Nephron progenitor cell (in vitro differentiated cells): ENCODE data around the gene MARCKSL1.
A peak's percentile ranks its signal among the peaks of the same experiment; 100 is the strongest.

Experiments
- DNase-seq: peaks from one replicate; pipeline ENCODE4 v3.0.0; 2021
- H3K27ac Mint-ChIP-seq: 2 replicates; pipeline ENCODE4 v1.8.0; 2021; ENCODE audit warnings: mild to moderate bottlenecking, moderate library complexity, mixed read lengths
- H3K27me3 Mint-ChIP-seq: 2 replicates; pipeline ENCODE4 v1.8.0; 2021; ENCODE audit warnings: mild to moderate bottlenecking, low read depth, mixed read lengths; ENCODE audit not compliant: poor library complexity
- H3K36me3 Mint-ChIP-seq: 2 replicates; pipeline ENCODE4 v1.8.0; 2021; ENCODE audit warnings: low read depth, mixed read lengths
- H3K4me1 Mint-ChIP-seq: 2 replicates; pipeline ENCODE4 v1.8.0; 2021; ENCODE audit warnings: mixed read lengths
- H3K4me3 Mint-ChIP-seq: 2 replicates; pipeline ENCODE4 v1.8.0; 2021; ENCODE audit warnings: mild to moderate bottlenecking, moderate library complexity, mixed read lengths
- H3K9me3 Mint-ChIP-seq: 2 replicates; pipeline ENCODE4 v1.8.0; 2021; ENCODE audit warnings: mild to moderate bottlenecking, moderate library complexity, mixed read lengths
- CTCF ChIP-seq: fragments of 200-600 bp; sonication (generic); IDR thresholded peaks from 2 replicates; pipeline ENCODE4 v1.5.0; 2021; ENCODE audit warnings: antibody characterized with exemption

The MARCKSL1 gene

DNA sequence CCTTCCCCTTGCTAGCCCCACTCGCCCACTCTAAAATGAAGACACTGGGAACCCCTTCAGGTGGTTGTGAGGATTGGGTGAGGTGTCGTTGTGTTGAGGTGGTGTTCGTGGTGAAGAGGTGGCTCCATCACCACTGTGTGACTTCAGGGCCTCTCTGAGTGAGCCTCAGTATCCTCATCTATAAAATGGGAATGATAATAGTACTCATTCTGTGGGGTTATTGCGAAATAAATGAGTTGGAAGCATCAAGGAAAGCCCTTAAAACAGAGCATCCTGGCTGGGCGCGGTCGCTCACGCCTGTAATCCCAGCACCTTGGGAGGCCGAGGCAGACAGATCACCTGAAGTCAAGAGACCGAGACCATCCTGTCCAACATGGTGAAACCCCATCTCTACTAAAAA is 6.7 kb upstream of the MARCKSL1 start:
- no peaks in the 10 kb centered on the region for H3K9me3 Mint-ChIP-seq
- TF ChIP-seq CTCF: no peak
- peaks cover 15% of the 10 kb centered on the region for H3K27me3 Mint-ChIP-seq
- H3K36me3 Mint-ChIP-seq: no peaks in the 10 kb centered on the region
- no peak for DNase-seq
- no peak overlapping the region for H3K4me3 Mint-ChIP-seq
- H3K4me1 Mint-ChIP-seq: peaks cover 41% of the 10 kb centered on the region
- H3K27ac Mint-ChIP-seq: no peak overlapping the region

GRCh38 chr1:32341971-32342370 is 5.9 kb upstream of the MARCKSL1 start:
- Mint-ChIP-seq H3K36me3 (no peaks in the 10 kb centered on the region), H3K27ac (no peak overlapping the region), H3K4me1 (peaks cover 42% of the 10 kb centered on the region), H3K27me3 (peaks cover 15% of the 10 kb centered on the region), H3K4me3 (no peak overlapping the region), H3K9me3 (no peaks in the 10 kb centered on the region)
- no peak for DNase-seq
- TF ChIP-seq CTCF: no peak

- Mint-ChIP-seq H3K4me1 (peaks cover 38% of the 10 kb centered on the region), H3K4me3 (no peak overlapping the region), H3K27me3 (peaks cover 11% of the 10 kb centered on the region), H3K36me3 (no peaks in the 10 kb centered on the region), H3K27ac (no peak overlapping the region), H3K9me3 (no peaks in the 10 kb centered on the region)
- DNase-seq: no peak
- no peak for TF ChIP-seq CTCF
Measured at GRCh38 chr1:32341186-32341757, 5.2 kb upstream of the MARCKSL1 start.

GRCh38 chr1:32339363-32339978 is 3.4 kb upstream of the MARCKSL1 start:
- peaks cover 4% of the 10 kb centered on the region for H3K27me3 Mint-ChIP-seq
- no peaks in the 10 kb centered on the region for H3K9me3 Mint-ChIP-seq
- TF ChIP-seq CTCF: no peak
- no peak for DNase-seq
- no peak overlapping the region for H3K4me3 Mint-ChIP-seq
- H3K27ac Mint-ChIP-seq: no peak overlapping the region
- H3K4me1 Mint-ChIP-seq: peaks cover 29% of the 10 kb centered on the region
- H3K36me3 Mint-ChIP-seq: peaks cover 4% of the 10 kb centered on the region

DNA sequence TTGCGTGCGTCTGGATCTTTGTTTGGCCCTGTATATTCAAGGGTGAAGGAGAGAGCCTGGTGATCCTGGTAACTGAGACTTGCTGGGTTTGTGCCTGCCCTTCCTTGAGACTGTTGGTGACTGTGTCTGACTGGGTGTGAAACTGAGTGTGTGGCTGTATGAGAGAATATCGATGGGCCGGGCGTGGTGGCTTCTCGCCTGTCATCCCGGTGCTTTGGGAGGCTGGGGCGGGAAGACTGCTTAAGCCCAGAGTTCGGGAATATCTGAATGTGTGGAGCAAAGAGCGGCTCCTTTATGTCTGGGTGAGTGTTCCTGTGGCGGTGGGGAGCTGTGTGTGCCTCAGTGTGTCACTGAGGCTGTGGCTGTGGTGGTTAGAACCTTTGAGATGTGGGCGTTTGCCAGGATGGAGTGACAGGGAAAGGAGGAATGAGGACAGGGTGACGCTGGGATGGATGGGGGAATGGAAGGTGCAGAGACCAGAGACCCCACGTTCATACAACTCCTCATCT is 2.7 kb upstream of the MARCKSL1 start:
- Mint-ChIP-seq H3K27me3 (no peaks in the 10 kb centered on the region), H3K4me3 (peak overlapping the region; percentile 31), H3K27ac (no peak overlapping the region), H3K9me3 (no peaks in the 10 kb centered on the region), H3K36me3 (peaks cover 11% of the 10 kb centered on the region), H3K4me1 (peaks cover 37% of the 10 kb centered on the region)
- no peak for DNase-seq
- TF ChIP-seq CTCF: no peak
